NCI-H82 treated with DMSO at 0.1 percent for 48 hours (cell line): ENCODE data around the gene NMBR.
"Not testable (repeated sequence)": the region's sequence is repeated elsewhere in the genome, so short reads cannot be mapped to it uniquely, and the experiment has no call there.

ENCODE experiments used
- DNase-seq: peaks from one replicate; lab custom pipeline; 2025; ENCODE audit not compliant: unreplicated experiment; lab: John Stamatoyannopoulos, UW

NMBR gene

DNA sequence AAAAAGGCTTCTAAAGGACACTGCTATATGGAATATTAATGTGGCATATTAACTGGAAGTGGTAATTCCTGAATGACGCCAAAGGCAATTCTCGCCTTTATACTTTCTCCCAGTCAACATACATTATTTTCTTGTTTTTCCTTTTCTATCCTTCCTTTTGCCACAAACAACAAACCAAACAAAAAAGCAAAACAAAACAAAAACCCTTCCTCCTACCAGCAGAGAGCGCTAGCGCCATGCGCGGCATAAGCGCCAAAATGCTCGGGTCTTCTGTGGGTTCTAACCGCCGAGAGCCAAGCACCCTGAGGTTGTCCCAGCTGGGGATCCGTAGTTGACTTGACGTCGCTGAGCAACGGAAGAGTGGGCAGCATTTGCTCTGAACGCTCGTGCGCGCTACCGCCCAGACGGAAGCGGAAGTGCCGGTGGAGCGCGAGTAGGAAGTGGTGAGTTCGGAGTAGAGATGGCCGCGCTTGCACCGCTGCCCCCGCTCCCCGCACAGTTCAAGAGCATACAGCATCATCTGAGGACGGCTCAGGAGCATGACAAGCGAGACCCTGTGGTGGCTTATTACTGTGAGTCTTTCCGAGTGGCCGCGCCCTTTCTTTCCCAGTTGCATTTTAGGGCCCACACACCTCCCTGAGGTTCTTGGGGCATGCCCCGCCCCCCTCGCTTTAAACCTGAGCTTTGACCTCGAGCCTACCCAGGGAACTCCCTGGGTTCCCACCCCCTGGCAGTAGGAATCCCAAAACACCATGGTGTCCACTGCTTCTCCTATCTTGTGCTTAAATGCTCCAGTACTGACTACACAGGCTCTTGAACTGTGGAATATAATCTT, at the start of gene NMBR, which contains the start of gene VTA1:
NMBR (minus strand) TSS at position 295 of the 835 bp plus-strand sequence. CDS start 58,464 bp downstream, outside the sequence.
VTA1 (plus strand) TSS at position 436 of the 835 bp plus-strand sequence; CDS start at position 461, 25 bp downstream.
- DNase-seq = peak; percentile 94

DNA sequence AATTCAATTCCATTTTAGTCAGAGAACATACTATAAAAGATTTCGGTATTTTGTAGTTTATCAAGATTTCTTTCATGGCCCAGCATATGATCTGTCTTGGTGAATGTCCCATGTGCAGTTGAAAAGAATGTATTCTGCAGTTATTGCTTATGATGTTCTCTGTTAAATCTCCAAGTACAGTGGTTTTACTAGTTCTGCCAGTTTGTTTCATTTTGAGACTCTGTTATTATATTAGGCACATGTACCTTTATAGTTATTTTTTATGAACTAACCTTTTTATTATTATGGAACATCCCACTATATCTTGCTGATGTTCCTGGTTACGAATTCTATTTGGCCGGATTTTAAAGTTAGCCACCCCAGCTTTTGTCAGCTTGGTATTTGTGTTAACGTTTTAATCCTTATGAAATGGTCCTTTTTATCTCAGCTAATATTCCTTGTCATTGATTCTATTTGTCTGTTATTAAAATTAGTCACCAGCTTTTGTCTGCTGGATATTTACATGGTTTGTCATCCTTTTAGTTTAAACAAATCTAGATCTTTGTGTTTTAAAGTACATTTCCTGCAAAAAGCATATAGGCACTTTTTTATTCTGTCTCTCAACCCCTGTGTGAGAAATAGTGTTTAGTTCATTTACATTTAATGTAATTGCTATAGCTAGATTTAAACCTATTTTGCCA, 49.1 kb upstream of the NMBR start:
- DNase-seq = no peak

DNA sequence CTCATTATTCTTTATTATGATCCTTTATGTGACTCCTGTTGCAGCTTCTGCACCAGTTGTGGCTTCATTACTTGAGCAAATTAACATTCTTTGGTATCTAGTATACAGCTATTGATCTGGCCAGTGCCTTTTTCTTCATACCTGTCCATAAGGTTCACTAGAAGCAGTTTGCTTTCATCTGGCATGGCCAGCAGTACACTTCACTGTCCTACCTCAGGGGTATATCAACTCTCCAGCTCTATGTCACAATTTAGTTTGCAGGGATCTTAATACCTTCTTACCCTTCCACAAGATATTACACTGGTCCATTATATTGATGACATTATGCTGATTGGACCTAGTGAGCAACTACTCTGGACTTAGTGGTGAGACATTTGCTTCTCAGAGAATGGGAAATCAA, 46.7 kb upstream of the NMBR start:
- DNase-seq = no peak

DNA sequence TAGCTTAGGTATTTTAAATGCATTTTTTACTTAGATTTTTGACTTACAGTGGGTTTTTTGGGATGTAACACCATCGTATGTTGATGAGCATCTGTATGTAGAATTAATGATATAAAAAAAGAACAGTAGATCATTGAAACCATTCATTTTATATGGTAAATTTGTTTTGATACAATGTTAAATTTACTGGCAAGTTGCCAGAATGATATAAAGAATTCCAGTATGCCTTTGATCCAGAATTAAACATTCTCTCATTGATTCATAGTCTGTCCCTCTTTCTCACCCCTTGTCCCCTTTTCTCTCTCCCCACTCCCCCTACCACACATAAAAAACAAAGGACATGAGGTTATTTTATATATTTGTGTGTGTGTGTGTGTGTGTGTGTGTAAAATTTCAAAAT, 45.4 kb upstream of the NMBR start:
- no peak for DNase-seq

DNA sequence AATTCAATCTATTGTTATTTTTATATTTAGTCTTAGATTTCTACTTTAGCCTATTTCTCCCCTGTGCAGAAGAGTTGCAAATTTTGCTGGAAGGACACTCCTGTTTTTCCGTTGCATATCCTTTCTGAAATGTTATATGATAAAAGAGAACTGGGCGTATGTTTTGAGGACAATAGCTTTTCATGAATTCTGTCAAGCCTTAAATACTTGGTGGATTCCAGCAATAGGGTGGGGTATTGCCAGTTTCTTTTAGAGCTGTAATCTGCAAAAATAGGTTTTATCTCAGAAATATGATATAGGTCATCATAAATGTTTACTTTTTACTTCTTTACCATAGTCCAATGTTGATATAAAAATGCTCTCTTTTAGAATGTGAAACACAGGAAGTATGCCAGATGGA, 42.1 kb upstream of the NMBR start:
- no peak for DNase-seq

DNA sequence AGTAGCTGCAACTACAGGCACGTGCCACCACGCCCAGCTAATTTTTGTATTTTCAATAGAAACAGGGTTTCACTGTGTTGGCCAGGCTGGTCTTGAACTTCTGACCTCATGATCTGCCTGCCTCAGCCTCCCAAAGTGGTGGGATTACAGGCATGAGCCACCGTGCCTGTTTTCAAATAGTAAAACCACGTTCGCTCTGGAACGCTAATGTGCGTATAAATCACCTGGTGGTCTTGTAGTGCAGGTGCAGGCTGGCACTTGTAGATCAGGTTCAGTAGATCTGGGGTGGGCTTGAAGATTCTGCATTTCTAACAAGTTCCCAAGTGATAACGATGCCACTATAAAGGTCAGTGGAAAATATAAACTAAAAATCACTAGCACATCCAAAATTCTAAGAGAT, 41.4 kb upstream of the NMBR start:
- not testable (repeated sequence) for DNase-seq

DNA sequence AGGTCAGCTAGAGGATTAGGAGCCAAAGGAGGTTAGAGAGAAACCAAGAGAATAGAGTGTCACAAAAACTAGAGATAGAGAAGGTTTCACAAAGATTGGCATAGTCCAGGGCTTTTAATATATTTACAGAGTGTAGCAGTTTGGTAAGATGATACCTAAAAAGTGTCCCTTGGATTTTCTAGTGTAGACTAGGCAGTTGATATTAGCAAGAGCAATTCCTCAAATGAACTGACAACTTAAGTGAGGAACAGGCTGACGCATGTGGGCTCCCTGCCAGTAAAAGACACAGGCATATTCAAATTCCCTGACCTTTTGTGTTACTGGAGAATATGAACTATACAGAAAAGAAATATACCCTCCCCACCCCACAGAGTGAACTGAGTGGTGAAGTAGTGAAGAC, 40.3 kb upstream of the NMBR start:
- no peak for DNase-seq

DNA sequence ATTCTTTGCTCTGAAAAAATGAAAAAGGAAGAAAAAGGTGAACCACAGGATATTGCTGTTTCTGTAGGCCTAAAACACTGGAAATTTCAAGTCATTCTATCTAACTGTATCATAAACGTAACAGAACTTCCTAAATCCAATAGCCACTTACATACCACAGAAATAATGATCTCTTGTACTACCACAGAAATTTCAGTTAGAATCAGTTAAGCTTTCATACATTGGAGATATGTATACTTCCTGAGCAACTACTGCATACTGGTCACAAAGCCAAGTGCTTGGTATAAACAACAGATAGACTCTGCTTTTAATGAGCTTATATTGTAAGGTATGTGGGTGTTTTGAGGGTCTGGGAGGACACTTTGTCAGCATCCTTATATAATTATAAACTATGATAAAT, 38.7 kb upstream of the NMBR start:
- no peak for DNase-seq

DNA sequence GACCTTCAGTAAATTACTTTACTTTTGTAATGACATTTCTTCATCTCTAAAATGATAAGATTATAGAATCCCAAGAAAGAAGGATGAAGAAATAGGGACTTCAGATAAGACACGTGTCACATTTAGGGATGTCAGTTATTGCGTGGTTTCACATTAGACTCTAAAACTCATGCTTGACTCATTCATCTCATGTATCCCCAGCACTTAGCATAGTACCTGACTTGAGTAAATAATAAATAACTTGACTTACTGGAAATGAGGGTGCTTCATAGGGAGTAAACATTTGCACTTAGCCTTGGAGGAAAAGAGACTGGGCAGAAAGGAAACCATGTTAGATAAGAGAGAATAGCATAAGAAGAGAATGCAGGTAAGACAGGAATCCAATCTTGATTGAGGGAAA, 37.4 kb upstream of the NMBR start:
- no peak for DNase-seq

DNA sequence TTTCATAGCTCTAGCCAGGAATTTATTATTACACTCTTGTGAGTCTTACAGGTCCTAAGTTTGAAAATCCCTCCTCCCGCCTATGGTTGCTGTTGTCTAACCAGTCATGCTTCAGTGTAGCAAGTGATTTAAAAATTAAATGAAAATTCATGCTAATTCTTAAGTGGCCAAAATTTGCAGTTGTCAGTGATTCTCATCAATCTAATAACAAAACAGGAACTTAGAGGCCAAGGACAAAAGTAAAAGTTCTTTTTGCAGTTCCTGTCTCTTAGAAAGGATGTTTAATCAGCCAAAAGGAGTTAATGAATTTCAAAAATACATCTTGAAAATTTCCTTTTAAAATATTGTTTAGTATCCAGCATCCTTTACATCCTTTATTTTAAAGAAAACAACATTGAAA, 36.4 kb upstream of the NMBR start:
- DNase-seq = no peak

DNA sequence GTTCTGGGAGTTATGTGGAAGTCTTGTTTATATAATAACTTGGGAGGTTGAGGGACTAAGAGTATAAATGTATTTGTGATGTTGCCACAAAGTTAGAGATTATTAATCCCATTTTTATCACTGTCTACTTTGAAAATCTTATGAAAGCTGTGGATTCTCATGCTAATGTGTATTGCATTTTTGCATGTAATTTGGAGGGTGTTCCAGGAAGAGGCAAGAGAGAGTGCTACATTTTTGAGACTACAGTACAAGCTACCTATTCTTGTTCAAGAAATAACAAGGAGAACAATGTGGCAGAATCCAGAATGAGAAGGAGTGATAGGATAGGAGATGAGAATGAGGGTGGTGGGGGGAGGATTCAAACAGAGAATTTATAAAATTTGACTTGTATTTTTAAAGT, 35.1 kb upstream of the NMBR start:
- DNase-seq = no peak

DNA sequence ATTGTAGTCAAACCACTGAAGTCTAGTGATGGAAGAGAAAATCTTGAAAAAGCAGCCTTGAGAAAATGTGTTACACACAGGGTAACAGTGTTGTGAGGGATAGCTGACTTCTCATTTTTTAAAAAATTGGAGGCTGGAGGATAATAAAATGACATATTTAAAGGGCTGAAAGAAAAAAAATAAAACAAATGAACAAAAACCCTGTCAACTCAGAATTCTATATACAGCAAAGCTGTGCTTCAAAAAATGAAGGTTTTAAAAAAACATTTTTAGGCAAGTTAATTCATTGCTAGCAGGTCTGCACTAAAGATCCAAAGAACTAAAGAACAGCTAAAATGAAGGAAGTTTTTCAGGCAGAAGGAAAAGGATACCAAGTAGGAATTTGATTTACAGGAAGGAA, 31.2 kb upstream of the NMBR start:
- DNase-seq = no peak

DNA sequence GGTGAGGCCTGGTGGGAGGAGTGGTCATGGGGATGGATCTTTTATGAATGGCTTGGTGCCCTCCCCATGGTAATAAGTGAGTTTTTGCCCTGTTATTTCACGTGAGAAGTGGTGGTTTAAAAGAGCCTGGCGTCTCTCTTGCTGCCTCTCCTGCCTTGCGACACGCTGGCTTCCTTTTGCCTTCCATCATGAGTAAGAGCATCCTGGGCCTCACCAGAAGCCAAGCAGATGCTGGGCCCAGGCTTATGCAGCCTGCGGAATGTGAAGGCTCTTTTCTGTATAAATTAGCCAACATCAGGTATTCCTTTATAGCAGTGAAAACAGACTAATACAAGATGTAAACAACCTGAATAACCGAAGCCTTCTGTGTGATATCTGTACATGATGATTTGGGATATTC, 27.8 kb upstream of the NMBR start:
- no peak for DNase-seq

DNA sequence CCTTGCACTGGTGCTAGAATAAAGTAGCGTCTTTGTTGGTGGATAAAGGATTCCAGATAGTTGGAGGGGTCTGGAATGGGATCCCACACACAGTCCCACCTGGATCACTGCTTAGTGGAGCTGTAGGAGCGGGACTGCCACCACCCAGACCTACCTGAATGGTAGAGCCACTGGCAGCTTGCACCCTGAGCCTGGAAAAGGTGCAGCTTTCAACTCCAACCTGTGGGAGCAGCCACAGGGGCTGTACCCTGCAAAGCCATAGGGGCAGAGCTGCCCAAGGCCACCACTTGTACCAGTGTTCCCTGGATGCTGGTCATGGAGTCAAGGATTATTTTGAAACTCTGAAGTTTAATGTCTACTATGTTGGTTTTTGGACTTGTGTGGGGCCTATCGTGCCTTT, 27.1 kb upstream of the NMBR start:
- DNase-seq = no peak

DNA sequence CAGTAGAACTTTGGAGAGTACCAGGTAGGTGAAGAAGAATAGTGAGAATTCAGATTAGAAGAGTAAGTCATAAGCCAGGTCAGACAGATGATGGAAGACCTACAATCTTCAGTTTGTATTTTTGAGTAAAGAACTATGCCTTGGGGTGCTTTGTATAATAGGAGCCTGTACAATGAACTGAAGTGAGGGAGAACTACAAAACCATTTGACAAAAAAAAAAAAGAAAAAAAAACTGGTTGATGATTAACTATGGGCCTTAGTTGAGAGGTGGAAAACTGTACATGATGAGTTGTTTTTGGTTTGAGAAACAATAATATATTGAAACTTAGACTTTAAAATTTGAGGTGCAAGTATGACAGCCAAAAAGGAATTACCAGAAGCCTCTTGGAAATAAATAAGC, 25.8 kb upstream of the NMBR start:
- DNase-seq = no peak

DNA sequence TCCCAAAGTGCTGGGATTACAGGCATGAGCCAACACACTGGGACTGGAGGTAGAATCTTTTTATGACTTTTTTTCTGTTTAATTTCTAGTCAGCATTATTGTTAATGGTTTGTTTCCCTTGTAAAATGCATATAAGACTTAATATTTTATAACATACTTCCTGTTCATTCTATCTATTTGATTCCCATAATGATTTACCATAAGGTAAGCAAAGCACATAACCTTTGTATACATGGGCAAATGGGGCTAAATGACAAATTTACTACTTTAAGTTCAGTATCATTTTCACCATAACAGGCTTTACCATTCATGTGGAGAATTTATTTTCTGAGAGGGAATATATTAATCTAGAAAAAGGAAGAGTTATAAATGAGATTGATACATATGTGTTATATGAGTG, 24.4 kb upstream of the NMBR start:
- DNase-seq = no peak

DNA sequence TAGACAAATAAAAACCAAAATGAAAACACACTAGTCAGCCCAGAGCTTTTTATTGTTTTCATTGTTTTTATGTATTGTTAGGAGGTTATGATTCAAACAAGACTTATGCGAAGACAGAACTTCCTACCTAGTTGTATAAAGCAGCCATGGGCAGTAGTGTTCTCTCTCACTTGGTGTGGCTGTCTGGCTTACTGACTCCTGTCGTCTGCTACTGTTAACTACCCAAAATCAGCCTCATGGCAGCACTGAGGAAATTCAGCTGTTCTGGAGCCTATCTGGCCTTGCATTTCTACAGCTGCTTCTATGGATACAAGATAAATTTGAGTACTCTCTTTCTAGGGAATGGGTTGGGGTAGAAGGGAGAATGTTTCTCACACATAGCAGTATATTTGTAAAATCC, 20.6 kb upstream of the NMBR start:
- DNase-seq = no peak

DNA sequence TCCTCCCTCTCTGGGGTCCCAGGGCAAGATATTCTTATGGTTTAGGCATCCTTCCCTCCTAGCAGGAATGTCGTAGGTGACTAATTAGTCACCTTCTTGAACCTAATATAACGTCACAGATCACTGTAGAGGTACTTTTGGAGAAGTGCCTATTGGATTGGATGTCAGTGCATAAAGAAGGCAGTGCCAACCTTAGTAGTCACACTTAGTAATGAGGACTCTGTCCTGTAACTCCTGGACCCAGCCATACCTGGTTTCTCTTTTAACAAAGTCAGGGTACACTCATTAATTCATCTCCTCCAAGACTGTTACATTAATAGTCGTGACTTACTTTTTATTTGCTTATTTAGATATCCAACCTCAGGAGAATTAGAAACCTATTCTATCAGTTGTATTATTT, 20.1 kb upstream of the NMBR start:
- DNase-seq = no peak

DNA sequence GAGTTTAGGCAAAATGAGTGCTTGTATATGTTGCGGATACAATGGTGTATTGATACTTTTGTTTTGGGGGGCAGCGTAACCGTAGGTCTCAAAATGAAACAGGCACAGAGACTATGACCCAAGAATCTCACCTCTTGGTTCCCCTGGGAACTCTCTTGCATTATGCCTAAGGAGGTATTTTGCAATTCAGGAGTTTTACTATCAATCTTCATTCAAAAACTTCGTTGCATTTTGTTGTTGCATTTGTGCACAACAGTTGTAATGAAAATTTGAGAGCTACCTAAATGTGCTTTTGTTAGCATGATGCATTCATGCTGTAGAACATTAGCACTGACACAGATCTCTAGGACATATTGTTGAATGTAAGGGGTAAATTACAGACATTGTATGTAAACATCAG, 18.3 kb upstream of the NMBR start:
- DNase-seq = no peak

DNA sequence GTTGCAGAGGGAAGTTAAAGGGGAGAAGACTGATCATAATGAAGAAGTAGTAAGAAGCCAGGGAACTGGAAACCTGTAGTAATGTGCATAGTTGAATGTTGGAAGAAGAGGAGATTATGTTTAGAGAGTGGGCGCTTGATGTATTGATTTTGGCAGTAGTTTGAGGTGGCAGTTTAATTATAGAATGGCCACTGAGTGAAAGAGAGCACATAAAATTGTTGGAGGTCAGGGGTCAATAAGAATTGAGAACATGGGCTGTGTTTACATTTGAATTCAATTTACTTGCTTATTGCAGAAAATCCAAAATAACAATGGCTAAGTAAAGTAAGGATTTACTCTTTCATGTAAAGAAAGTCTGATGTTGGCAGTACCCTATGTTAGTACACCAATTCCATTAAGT, 15.9 kb upstream of the NMBR start:
- no peak for DNase-seq

DNA sequence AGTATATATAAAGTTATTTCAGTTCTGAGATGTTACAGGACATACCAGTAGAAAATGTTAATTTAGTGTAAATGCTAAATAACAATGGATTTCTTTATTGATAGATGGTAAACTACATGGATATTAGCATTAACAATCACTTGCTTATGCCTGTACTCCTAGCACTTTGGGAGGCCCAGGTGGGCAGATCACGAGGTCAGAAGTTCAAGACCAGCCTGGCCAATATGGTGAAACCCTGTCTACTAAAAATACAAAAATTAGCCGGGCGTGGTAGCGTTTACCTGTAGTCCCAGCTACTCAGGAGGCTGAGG, 9.8 kb upstream of the NMBR start:
- not testable (repeated sequence) for DNase-seq

DNA sequence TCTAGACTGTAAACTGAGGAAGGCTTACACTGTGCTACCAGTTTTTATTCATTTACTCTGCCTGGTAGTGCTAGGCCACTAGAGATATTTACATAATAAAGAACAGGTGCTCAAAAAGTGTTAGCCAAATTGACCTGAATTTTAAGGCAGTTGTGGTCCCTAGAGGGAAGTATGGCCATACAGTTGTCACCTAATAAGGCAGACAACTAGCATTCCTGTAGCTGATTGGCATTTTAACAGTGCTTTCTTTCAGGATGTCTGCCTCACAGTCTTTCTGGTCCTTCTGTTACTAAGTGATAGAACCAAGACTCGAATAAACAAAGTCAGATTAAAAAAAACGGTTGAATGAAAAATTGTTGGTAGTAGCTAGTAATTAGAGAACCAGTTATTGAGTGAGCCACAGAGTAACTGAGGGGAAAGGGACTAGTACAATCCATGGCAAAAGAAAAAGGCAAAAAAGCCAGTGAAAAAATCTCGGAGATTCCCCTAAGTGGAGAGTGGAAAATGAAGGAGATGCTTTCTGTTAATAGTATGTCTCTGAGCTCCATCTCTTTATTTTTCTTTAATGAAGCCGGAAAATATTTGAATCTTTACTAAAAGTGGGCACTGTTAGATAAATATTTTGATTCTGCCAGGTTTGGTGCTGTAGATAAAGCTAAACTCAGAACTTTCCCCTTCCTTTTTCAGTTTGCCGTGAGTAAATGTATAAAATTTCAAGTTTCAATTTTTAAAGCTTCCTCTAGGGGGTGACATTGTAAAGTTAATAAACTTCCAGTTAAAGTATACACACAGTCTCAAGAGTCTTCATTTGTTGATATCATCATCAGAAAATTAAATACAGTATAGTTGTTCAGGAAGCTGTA, 9.2 kb upstream of the NMBR start:
- DNase-seq = no peak
